ENCODE data around the gene PCDHGC5.

GRCh38 chr5:141508798-141509611, 20.1 kb downstream of the PCDHGC5 start:
- TF ChIP-seq, protein P1, sequence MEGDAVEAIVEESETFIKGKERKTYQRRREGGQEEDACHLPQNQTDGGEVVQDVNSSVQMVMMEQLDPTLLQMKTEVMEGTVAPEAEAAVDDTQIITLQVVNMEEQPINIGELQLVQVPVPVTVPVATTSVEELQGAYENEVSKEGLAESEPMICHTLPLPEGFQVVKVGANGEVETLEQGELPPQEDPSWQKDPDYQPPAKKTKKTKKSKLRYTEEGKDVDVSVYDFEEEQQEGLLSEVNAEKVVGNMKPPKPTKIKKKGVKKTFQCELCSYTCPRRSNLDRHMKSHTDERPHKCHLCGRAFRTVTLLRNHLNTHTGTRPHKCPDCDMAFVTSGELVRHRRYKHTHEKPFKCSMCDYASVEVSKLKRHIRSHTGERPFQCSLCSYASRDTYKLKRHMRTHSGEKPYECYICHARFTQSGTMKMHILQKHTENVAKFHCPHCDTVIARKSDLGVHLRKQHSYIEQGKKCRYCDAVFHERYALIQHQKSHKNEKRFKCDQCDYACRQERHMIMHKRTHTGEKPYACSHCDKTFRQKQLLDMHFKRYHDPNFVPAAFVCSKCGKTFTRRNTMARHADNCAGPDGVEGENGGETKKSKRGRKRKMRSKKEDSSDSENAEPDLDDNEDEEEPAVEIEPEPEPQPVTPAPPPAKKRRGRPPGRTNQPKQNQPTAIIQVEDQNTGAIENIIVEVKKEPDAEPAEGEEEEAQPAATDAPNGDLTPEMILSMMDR (conservative IDR thresholded peaks at IDR 0.05; ENCODE audit: low read depth, low read length) = no peak
- TF ChIP-seq EZH2 (IDR thresholded peaks at IDR 0.05; ENCODE audit: low read length, unreplicated experiment) = no peak
- no peak for TF ChIP-seq EZH2phosphoT487 (IDR thresholded peaks at IDR 0.05; ENCODE audit: borderline replicate concordance, low read length)
